H1 (cell line): ENCODE results near the gene CA10. TPM values are rescaled to one million over a fixed set of nuclear protein-coding genes. Genes with fewer than 3 reads are reported as not detected.

Source experiments
- FOSL1 ChIP-seq: IDR thresholded peaks from 2 replicates; pipeline ENCODE4 v1.6.1; 2011; ENCODE audit warnings: mild to moderate bottlenecking, low read depth, low read length, moderate library complexity; ENCODE audit not compliant: insufficient read depth
- polyA plus RNA-seq, 7 experiments: library from polyadenylated mRNA; depleted of rRNA in 3 of 7; stranded (reverse) in 5 of 7; unstranded in 2 of 7; fragments of >200 nt in 5 of 7; fragments of 200-250 nt in 2 of 7; gene quantifications; 1 replicate in 5 of 7; 2 replicates in 1 of 7; 4 replicates in 1 of 7; pipeline versions ENCODE4 v1.2.1 to v1.2.3, GENCODE V29; 2011 to 2013; ENCODE audit warnings: missing spikeins in 2 of 7, mixed read lengths in 2 of 7
- total RNA-seq: library from RNA; stranded (reverse); fragmentation: NEBNext Ultra II Directional; extraction: Animal tissue kit (Norgen Biotek cat#: 25700); gene quantifications from 2 replicates; pipeline ENCODE4 v1.2.1, GENCODE V29; 2021

Gene CA10
- total and polyA plus RNA-seq, 2 of the 8 experiments (the other 6 are each of a cell fraction or from before 2014, with no cell fraction given), result 0.60 to 0.63 TPM

DNA sequence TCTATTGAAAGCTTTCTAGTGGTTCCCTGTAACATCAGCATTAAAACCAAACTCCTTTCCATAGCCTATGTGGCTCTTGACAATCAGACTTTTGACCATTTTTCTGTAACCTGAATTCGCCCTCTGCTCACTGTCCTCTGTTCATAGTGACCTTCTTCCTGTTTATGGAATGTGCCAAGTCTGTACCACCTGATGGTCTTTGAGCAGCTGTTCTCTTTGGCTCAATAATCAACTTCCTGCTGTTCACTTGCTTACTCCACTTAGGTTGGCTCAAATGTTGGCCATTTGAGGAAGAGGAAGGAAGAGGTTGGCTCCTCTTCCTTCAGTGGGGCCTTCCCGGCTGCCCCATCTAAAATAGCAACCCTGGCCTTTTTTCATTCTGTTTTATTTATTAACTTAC is 251.5 kb downstream of the CA10 start (continued):
- no peak for TF ChIP-seq FOSL1
- TF ChIP-seq, all 59 proteins: peak for 0
